HFFc6 (cell line): ENCODE data around the gene RPS19. TPM values are rescaled to one million over a fixed set of nuclear protein-coding genes. Genes with fewer than 3 reads are reported as not detected.

Experiments
- DNase-seq: peaks from one replicate; pipeline ENCODE4 v3.0.0-alpha.2; 2018
- H3K27ac Mint-ChIP-seq: 2 replicates; pipeline ENCODE4 v1.8.0; 2020; ENCODE audit warnings: mild to moderate bottlenecking, mixed read lengths
- H3K27me3 Mint-ChIP-seq: 2 replicates; pipeline ENCODE4 v1.8.0; 2021; ENCODE audit warnings: mild to moderate bottlenecking, moderate library complexity, mixed read lengths; ENCODE audit not compliant: insufficient read depth
- H3K36me3 Mint-ChIP-seq: 2 replicates; pipeline ENCODE4 v1.8.0; 2021; ENCODE audit warnings: low read depth, mixed read lengths
- H3K4me1 Mint-ChIP-seq: 2 replicates; pipeline ENCODE4 v1.8.0; 2020; ENCODE audit warnings: low read depth, mixed read lengths
- H3K4me3 Mint-ChIP-seq: 2 replicates; pipeline ENCODE4 v1.8.0; 2020; ENCODE audit warnings: mild to moderate bottlenecking, moderate library complexity, mixed read lengths
- H3K9me3 Mint-ChIP-seq: 2 replicates; pipeline ENCODE4 v1.8.0; 2020; ENCODE audit warnings: mild to moderate bottlenecking, mixed read lengths
- total RNA-seq, 6 experiments: library from RNA; stranded (reverse); fragmentation: NEBNext Ultra II Directional; extraction: Animal tissue kit (Norgen Biotek cat#: 25700); gene quantifications; 2 replicates in 1 of 6; 3 replicates in 5 of 6; pipeline ENCODE4 v1.2.3, GENCODE V29; 2021
- TF ChIP-seq, protein P1 (sequence below): fragments of 200-600 bp; sonication (generic); IDR thresholded peaks from 2 replicates; pipeline ENCODE4 v1.5.0; 2021; ENCODE audit warnings: antibody characterized with exemption, mild to moderate bottlenecking

RPS19 gene
- total RNA-seq, 6 experiments from 2014 or later, result 2,312 to 2,495 (median 2,438) TPM

DNA sequence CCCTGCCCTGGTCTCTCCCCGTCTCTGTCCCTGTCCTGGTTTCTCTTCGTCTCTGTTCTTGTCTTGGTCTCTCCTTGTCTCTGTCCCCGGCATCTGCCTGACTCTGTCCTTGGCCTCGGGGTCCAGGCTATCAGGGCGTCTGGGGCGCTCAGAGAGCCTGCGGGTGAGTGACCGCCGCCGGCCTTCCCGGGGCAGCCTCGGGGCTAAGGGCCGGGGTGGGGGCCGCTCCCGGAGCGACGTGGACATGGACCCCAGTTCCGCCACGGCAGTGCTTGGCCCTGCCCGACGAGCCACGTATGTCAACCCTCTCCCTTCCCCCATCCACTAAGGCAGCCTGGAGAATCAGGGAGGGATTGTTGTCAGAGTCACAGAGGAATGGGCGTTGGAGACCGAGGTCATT is 37.8 kb downstream of the RPS19 start:
- Mint-ChIP-seq H3K36me3 (peaks cover 8% of the 10 kb centered on the region; the same call in 1 of the 2 replicates), H3K27me3 (no peaks in the 10 kb centered on the region; the same call in 1 of the 2 replicates), H3K4me3 (no peak overlapping the region), H3K9me3 (no peaks in the 10 kb centered on the region), H3K27ac (no peak overlapping the region), H3K4me1 (no peaks in the 10 kb centered on the region)
- TF ChIP-seq, protein P1, sequence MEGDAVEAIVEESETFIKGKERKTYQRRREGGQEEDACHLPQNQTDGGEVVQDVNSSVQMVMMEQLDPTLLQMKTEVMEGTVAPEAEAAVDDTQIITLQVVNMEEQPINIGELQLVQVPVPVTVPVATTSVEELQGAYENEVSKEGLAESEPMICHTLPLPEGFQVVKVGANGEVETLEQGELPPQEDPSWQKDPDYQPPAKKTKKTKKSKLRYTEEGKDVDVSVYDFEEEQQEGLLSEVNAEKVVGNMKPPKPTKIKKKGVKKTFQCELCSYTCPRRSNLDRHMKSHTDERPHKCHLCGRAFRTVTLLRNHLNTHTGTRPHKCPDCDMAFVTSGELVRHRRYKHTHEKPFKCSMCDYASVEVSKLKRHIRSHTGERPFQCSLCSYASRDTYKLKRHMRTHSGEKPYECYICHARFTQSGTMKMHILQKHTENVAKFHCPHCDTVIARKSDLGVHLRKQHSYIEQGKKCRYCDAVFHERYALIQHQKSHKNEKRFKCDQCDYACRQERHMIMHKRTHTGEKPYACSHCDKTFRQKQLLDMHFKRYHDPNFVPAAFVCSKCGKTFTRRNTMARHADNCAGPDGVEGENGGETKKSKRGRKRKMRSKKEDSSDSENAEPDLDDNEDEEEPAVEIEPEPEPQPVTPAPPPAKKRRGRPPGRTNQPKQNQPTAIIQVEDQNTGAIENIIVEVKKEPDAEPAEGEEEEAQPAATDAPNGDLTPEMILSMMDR, result no peak
- DNase-seq, result no peak

DNA sequence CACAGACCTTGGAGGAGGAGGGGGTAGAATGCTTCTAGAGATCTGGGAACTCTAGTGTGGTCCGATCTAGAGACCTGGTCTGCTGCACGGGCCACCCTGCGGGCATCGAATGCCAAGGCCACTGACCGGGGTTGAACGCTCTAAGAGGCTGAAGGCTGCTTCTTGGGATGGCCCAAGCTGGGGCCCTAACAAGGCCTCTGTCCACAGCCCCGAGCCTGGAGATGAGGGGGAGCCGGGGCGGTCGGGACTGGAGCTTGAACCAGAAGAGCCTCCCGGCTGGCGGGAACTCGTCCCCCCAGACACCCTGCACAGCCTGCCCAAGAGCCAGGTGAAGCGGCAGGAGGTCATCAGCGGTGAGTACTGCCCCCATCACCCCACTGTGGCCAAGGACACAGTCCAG is 38.2 kb downstream of the RPS19 start:
- Mint-ChIP-seq H3K4me3 (no peak overlapping the region), H3K27me3 (no peaks in the 10 kb centered on the region), H3K36me3 (peaks cover 8% of the 10 kb centered on the region; the same call in 1 of the 2 replicates), H3K9me3 (no peaks in the 10 kb centered on the region), H3K27ac (no peak overlapping the region), H3K4me1 (no peaks in the 10 kb centered on the region)
- TF ChIP-seq, protein P1, result no peak
- no peak for DNase-seq

DNA sequence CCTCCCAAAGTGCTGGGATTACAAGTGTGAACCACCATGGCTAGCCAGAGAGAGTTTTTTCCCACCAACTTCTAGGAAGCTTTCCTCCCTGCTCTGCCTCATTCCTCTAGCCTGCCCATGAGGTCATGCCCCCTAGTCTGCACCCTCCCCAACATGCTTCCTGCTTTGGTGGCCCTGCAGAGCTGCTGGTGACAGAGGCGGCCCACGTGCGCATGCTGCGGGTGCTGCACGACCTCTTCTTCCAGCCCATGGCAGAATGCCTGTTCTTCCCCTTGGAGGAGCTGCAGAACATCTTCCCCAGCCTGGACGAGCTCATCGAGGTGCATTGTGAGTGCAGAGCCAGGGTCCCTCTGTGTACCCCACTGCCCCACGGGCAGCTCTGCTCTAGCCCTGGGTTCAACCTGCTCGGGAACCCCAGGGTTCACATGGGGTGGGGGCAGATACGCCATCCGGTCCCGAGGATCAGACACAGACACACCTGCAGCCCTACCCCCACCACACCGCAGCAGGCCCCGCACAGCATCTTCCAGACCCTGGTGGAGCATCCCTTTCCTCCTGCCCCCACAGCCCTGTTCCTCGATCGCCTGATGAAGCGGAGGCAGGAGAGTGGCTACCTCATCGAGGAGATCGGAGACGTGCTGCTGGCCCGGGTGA is 41.8 kb downstream of the RPS19 start:
- no peak overlapping the region for H3K4me3 Mint-ChIP-seq
- TF ChIP-seq, protein P1, result no peak
- H3K4me1 Mint-ChIP-seq, result no peaks in the 10 kb centered on the region
- no peak overlapping the region for H3K27ac Mint-ChIP-seq
- H3K36me3 Mint-ChIP-seq, result peaks cover 19% of the 10 kb centered on the region
- no peak for DNase-seq
- H3K27me3 Mint-ChIP-seq, result no peaks in the 10 kb centered on the region; the same call in 1 of the 2 replicates
- H3K9me3 Mint-ChIP-seq, result no peaks in the 10 kb centered on the region

DNA sequence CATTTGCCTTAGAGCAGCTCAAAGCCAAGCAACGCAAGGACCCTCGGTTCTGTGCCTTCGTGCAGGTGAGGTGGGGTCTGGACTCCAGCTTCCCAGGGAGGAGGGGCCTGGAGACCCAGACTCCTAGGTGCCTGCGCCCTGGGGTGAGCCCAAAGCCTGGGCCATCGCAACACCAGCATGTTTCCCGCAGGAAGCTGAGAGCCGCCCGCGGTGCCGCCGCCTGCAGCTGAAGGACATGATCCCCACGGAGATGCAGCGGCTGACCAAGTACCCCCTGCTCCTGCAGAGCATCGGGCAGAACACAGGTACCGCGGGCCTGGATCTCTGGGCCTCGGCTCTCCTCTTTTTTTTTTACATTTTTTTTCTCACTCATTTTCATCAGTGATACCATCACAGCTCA is 42.5 kb downstream of the RPS19 start:
- H3K4me1 Mint-ChIP-seq, result no peaks in the 10 kb centered on the region
- peaks cover 21% of the 10 kb centered on the region for H3K36me3 Mint-ChIP-seq
- no peaks in the 10 kb centered on the region for H3K9me3 Mint-ChIP-seq
- TF ChIP-seq, protein P1, result no peak
- no peaks in the 10 kb centered on the region; the same call in 1 of the 2 replicates for H3K27me3 Mint-ChIP-seq
- no peak for DNase-seq
- no peak overlapping the region for H3K4me3 Mint-ChIP-seq
- no peak overlapping the region for H3K27ac Mint-ChIP-seq

DNA sequence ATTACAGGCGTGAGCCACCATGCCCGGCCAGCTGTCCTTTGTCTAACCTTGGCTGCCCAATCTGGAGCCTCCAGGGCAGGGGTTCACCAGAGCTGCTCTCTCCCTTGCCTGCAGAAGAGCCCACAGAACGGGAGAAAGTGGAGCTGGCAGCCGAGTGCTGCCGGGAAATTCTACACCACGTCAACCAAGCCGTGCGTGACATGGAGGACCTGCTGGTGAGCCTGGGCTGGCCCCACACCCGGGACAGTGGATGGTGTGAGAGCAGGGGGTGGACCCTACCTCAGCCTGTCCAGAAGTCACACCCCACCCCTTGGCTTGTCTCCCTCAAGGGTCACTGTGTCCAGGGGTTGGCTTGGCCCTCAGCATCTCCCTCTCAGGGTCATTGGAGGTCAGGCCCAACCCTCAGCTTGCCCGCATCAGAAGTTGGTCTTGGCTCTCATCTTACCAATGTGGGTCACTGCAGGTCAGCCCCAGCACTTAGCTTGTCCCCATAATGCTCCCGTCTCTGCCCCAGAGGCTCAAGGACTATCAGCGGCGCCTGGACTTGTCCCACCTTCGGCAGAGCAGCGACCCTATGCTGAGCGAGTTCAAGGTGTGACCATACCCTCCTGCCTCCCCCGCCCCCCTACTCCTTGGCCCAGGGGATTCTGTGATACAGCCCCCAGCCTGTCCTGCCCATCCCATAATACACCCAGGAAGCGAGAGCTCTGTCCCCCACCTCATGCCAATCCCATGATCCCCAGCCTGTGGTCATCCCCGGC is 43.3 kb downstream of the RPS19 start:
- no peak overlapping the region for H3K27ac Mint-ChIP-seq
- no peaks in the 10 kb centered on the region for H3K9me3 Mint-ChIP-seq
- no peaks in the 10 kb centered on the region for H3K4me1 Mint-ChIP-seq
- H3K4me3 Mint-ChIP-seq, result no peak overlapping the region
- TF ChIP-seq, protein P1, result no peak
- DNase-seq, result no peak
- peaks cover 21% of the 10 kb centered on the region for H3K36me3 Mint-ChIP-seq
- no peaks in the 10 kb centered on the region; the same call in 1 of the 2 replicates for H3K27me3 Mint-ChIP-seq
